ENCODE results near the gene VEZT.

Gene VEZT

GRCh38 chr12:95351748-95352147 is 134.1 kb downstream of the VEZT start:
- H3F3A ChIP-seq (ENCODE audit: insufficient read depth, low read length): no peaks in the 10 kb centered on the region

More at GRCh38 chr12:95351748-95352147, 134.1 kb downstream of the VEZT start:
- Histone ChIP-seq H3K9me2 (ENCODE audit: low read depth, low read length) (no peaks in the 10 kb centered on the region), H3K79me2 (ENCODE audit: insufficient read depth, low read length) (no peaks in the 10 kb centered on the region), H2AFZ (ENCODE audit: low read length) (no peak overlapping the region), H3K9ac (ENCODE audit: low read length) (no peak overlapping the region), H3K4me1 (ENCODE audit: insufficient read depth, low read length, severe bottlenecking) (no peaks in the 10 kb centered on the region), H3K9me3 (ENCODE audit: low read length) (no peaks in the 10 kb centered on the region), H3K36me3 (ENCODE audit: insufficient read depth, low read length) (no peaks in the 10 kb centered on the region), H4K20me1 (ENCODE audit: insufficient read depth, low read length) (no peaks in the 10 kb centered on the region), H3K4me2 (ENCODE audit: low read length) (no peak overlapping the region), H3K27ac (ENCODE audit: low read depth, low read length, poor library complexity, severe bottlenecking) (no peak overlapping the region), H3K4me3 (ENCODE audit: low read depth, low read length, poor library complexity, severe bottlenecking) (no peak overlapping the region), H3K27me3 (ENCODE audit: insufficient read depth, low read length) (peaks cover 8% of the 10 kb centered on the region; the same call in 1 of the 2 replicates)
- TF ChIP-seq EZH2 (IDR thresholded peaks at IDR 0.05; ENCODE audit: borderline replicate concordance, low read length): no peak
- no peak for TF ChIP-seq CTCF (IDR thresholded peaks at IDR 0.05; ENCODE audit: low read length)

All from OCI-LY1 (cell line).